K562 (cell line): ENCODE data around the gene CEP89. TPM values are rescaled to one million over a fixed set of nuclear protein-coding genes. Genes with fewer than 3 reads are reported as not detected.
"Not testable (repeated sequence)": the region's sequence is repeated elsewhere in the genome, so short reads cannot be mapped to it uniquely, and the experiment has no call there.

Experiments
- ATAC-seq: fragments of 200-7000 bp; cut with Tn5 transposase; 3 replicates; pipeline ENCODE4 v1.9.1; 2020; ENCODE audit warnings: moderate library complexity
- BruUV-seq: library from RNA; stranded (reverse); fragments of 400-500 nt; replicated peaks from 2 replicates; lab custom pipeline; 2021; lab: Mats Ljungman, UMichigan
- CTCF ChIA-PET: fragments of 300-600 bp; formaldehyde crosslinking; extraction: SDS; loops from one replicate; lab custom pipeline; 2021; ENCODE audit warnings: low intra/inter-chr PET ratio; lab: Yijun Ruan, JAX
- POLR2A ChIA-PET: fragments of 300-600, 350-650 bp; sonication (Branson Sonifier 250); formaldehyde crosslinking; extraction: SDS; loops from one replicate; lab custom pipeline; 2021; ENCODE audit warnings: antibody characterized with exemption, inconsistent platforms; lab: Yijun Ruan, JAX
- DNase-seq, 4 experiments: peaks; one replicate each; pipeline versions ENCODE4 v3.0.0 to v3.0.0-alpha.2; 2011 to 2018; ENCODE audit warnings: low spot score in 3 of 4, mixed read lengths in 3 of 4; ENCODE audit errors: extremely low read depth in 1 of 4
- FAIRE-seq: peaks from 2 replicates; lab custom pipeline; 2011; peaks lifted over from hg19 to GRCh38; lab: Jason Lieb, UNC
- H2AFZ ChIP-seq: 2 replicates; pipeline ENCODE4 v1.6.0; 2011; ENCODE audit warnings: low read depth, low read length, control low read depth, inconsistent platforms
- H3K27ac ChIP-seq: fragments of 200-600 bp; 3 replicates; pipeline ENCODE4 v1.8.0; 2011; ENCODE audit warnings: low read depth, mild to moderate bottlenecking, control low read depth, inconsistent platforms, low read length, moderate library complexity, mixed read lengths; ENCODE audit errors: extremely low read depth
- H3K27me3 ChIP-seq, 2 experiments: fragments of 300-600 bp in 1 of 2; 2 replicates in 1 of 2; 3 replicates in 1 of 2; pipeline versions ENCODE4 v1.6.0 to v1.8.0; 2011; ENCODE audit warnings: inconsistent platforms in 2 of 2, low read length in 2 of 2, mild to moderate bottlenecking in 1 of 2, mixed read lengths in 1 of 2, moderate library complexity in 1 of 2; ENCODE audit not compliant: control insufficient read depth in 2 of 2, insufficient read depth in 2 of 2
- H3K36me3 ChIP-seq: fragments of 300-600 bp; 3 replicates; pipeline ENCODE4 v1.8.0; 2011; ENCODE audit warnings: mild to moderate bottlenecking, low read length, inconsistent platforms; ENCODE audit not compliant: control insufficient read depth, insufficient read depth
- H3K4me1 ChIP-seq, 2 experiments: fragments of 200-600 bp in 1 of 2; replicated peaks in 1 of 2; 2 replicates in 1 of 2; 3 replicates in 1 of 2; pipeline versions ENCODE4 v1.5.1 to v1.8.0; 2011; ENCODE audit warnings: inconsistent platforms in 2 of 2, low read length in 2 of 2, mild to moderate bottlenecking in 1 of 2, mixed read lengths in 1 of 2, moderate library complexity in 1 of 2; ENCODE audit not compliant: control insufficient read depth in 2 of 2, insufficient read depth in 2 of 2
- H3K4me2 ChIP-seq: 2 replicates; pipeline ENCODE4 v1.6.1; 2011; ENCODE audit warnings: low read length, control low read depth, inconsistent platforms, mixed read lengths; ENCODE audit not compliant: insufficient read depth
- H3K4me3 ChIP-seq: fragments of 200-600 bp; sonication (generic), shearing (Covaris generic); 2 replicates; pipeline ENCODE4 v1.5.1; 2016; ENCODE audit warnings: control low read depth, inconsistent platforms
- H3K79me2 ChIP-seq: fragments of 200-600 bp; 3 replicates; pipeline ENCODE4 v1.8.0; 2011; ENCODE audit warnings: low read length, inconsistent platforms; ENCODE audit not compliant: control insufficient read depth, insufficient read depth
- H3K9ac ChIP-seq, 2 experiments: 2 replicates each; pipeline versions ENCODE4 v1.6.0 to v1.6.1; 2011; ENCODE audit warnings: low read depth in 2 of 2, low read length in 2 of 2, control low read depth in 1 of 2, inconsistent platforms in 1 of 2, mild to moderate bottlenecking in 1 of 2, mixed read lengths in 1 of 2; ENCODE audit not compliant: insufficient read depth in 1 of 2
- H3K9me1 ChIP-seq: one replicate; pipeline ENCODE4 v1.6.0; 2011; ENCODE audit warnings: inconsistent platforms, mild to moderate bottlenecking, low read length, moderate library complexity; ENCODE audit not compliant: control insufficient read depth, insufficient read depth
- H3K9me3 ChIP-seq: replicated peaks from 2 replicates; pipeline ENCODE4 v1.5.1; 2011; ENCODE audit warnings: low read depth, low read length, inconsistent platforms; ENCODE audit not compliant: control insufficient read depth, insufficient read depth
- H4K20me1 ChIP-seq: replicated peaks from 2 replicates; pipeline ENCODE4 v1.6.1; 2011; ENCODE audit warnings: low read length, inconsistent platforms, mixed read lengths; ENCODE audit not compliant: control insufficient read depth, insufficient read depth
- ESRRA ChIP-seq: fragments of 450-650 bp; IDR thresholded peaks from 2 replicates; pipeline ENCODE4 v1.6.1; 2014; ENCODE audit warnings: low read depth, mild to moderate bottlenecking, moderate library complexity, borderline replicate concordance
- ILF3 ChIP-seq: fragments of 450-650 bp; IDR thresholded peaks from 2 replicates; pipeline ENCODE4 v1.6.1; 2018; ENCODE audit warnings: antibody characterized with exemption, mild to moderate bottlenecking, moderate library complexity, borderline replicate concordance
- MBD1 ChIP-seq: fragments of 250-450 bp; sonication (Bioruptor Pico); IDR thresholded peaks from 2 replicates; pipeline ENCODE4 v1.8.0; 2022; ENCODE audit warnings: inconsistent platforms
- SMC3 ChIP-seq: conservative IDR thresholded peaks from 2 replicates; pipeline ENCODE4 v1.6.1; 2011; ENCODE audit warnings: low read depth, low read length, improper control_type of control experiment; ENCODE audit not compliant: insufficient read depth
- TEAD2 ChIP-seq: fragments of 450-650 bp; IDR thresholded peaks from 2 replicates; pipeline ENCODE4 v1.6.1; 2016; ENCODE audit warnings: missing genetic modification characterization, control low read depth, missing compliant biosample characterization
- ZNF174 ChIP-seq: fragments of 250-450 bp; sonication (Bioruptor Pico); IDR thresholded peaks from 2 replicates; pipeline ENCODE4 v1.4.0; 2020; ENCODE audit warnings: mild to moderate bottlenecking
- WGBS: fragments of 100-300 bp; shearing (Covaris generic); methylation state at CpG from one replicate; pipeline ENCODE4 v1.1.6; 2016; ENCODE audit warnings: low coverage, mixed read lengths; ENCODE audit not compliant: insufficient coverage; ENCODE audit errors: missing lambda C conversion rate; 5-methylcytosine and 5-hydroxymethylcytosine counted together
- in situ Hi-C: fragments of 300-500 bp; cut with MboI; formaldehyde crosslinking; loops from 4 replicates; pipeline ENCODE4 v1.15.0; 2018; ENCODE audit warnings: inconsistent platforms, mixed read lengths
- intact Hi-C: fragments of 100-400 bp; cut with micrococcal nuclease; formaldehyde crosslinking; loops from 2 replicates; pipeline ENCODE4 v1.14.2; 2022
- polyA plus RNA-seq, 8 experiments: library from polyadenylated mRNA; depleted of rRNA in 4 of 8; stranded (reverse) in 5 of 8; unstranded in 3 of 8; fragments of >200 nt; fragmentation: Nextera tagmentation in 2 of 8; fragmentation: Illumina TruSeq in 1 of 8; extraction: Ambion mirVana in 2 of 8; extraction: Trizol in 1 of 8; gene quantifications; 2 replicates each; pipeline versions ENCODE4 v1.2.1 to v1.2.3, GENCODE V29; 2011 to 2014; ENCODE audit warnings: inconsistent platforms in 1 of 8, missing spikeins in 1 of 8
- total RNA-seq, 7 experiments: library from RNA; depleted of rRNA in 6 of 7; stranded (reverse); fragments of >200 nt in 6 of 7; fragmentation: Illumina TruSeq in 2 of 7; extraction: Trizol in 2 of 7; gene quantifications; 2 replicates each; pipeline versions ENCODE4 v1.2.1 to v1.2.3, GENCODE V29; 2011 to 2021; ENCODE audit warnings: low replicate concordance in 1 of 7
- TF ChIP-seq, protein P1 (sequence below), 3 experiments: IDR thresholded peaks in 2 of 3; conservative IDR thresholded peaks in 1 of 3; 2 replicates each; pipeline ENCODE4 v1.5.1; 2011 to 2012; ENCODE audit warnings: low read length in 3 of 3, mild to moderate bottlenecking in 3 of 3, control low read depth in 2 of 3, improper control_type of control experiment in 1 of 3, inconsistent platforms in 1 of 3, low read depth in 1 of 3, mixed read lengths in 1 of 3, moderate library complexity in 1 of 3; ENCODE audit not compliant: insufficient read depth in 2 of 3

The CEP89 gene
- total and polyA plus RNA-seq, 9 of the 15 experiments (the other 6 are each of a cell fraction or from before 2014, with no cell fraction given), result 5.5 to 15.0 (median 7.2) TPM

DNA sequence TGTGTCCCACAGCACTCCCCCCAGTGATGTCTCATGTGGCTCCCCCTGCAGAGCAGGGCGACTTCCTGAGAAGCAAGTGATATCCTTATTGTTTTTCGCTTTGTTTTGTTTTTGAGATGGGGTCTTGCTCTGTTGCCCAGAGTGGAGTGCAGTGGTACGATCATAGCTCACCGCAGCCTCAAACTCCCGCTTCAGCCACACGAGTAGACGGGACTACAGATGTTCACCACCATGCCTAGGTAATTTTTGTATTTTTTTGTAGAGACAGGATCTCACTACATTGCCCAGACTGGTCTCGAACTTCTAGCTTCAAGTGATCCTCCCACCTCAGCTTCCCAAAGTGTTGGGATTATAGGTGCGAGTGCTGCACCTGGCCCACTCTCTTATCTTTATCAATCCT is 5.0 kb downstream of the CEP89 start (continued):
- TF ChIP-seq MBD1, result no peak
- TF ChIP-seq ILF3, result no peak
- no peak for TF ChIP-seq ZNF174 (CRISPR knock-in tag)
- TF ChIP-seq SMC3, result no peak

GRCh38 chr19:32945260-32945659 is 26.5 kb downstream of the CEP89 start:
- Histone ChIP-seq H3K9ac (no peak overlapping the region), H3K27ac (no peak overlapping the region), H3K9me3 (no peaks in the 10 kb centered on the region), H4K20me1 (no peaks in the 10 kb centered on the region), H3K9me1 (no peaks in the 10 kb centered on the region), H2AFZ (no peak overlapping the region), H3K4me1 (no peaks in the 10 kb centered on the region), H3K4me3 (no peak overlapping the region), H3K36me3 (no peaks in the 10 kb centered on the region), H3K4me2 (no peak overlapping the region), H3K79me2 (no peaks in the 10 kb centered on the region), H3K27me3 (no peaks in the 10 kb centered on the region; a peak in 1 of 5 replicates)
- intact Hi-C loops, result no loop called here
- FAIRE-seq, result no peak
- BruUV-seq, result no TSS peak
- no peak for DNase-seq
- in situ Hi-C loops, result no loop called here
- TF ChIP-seq ESRRA (no peak), TEAD2 (tag) (no peak)
- TF ChIP-seq, protein P1, sequence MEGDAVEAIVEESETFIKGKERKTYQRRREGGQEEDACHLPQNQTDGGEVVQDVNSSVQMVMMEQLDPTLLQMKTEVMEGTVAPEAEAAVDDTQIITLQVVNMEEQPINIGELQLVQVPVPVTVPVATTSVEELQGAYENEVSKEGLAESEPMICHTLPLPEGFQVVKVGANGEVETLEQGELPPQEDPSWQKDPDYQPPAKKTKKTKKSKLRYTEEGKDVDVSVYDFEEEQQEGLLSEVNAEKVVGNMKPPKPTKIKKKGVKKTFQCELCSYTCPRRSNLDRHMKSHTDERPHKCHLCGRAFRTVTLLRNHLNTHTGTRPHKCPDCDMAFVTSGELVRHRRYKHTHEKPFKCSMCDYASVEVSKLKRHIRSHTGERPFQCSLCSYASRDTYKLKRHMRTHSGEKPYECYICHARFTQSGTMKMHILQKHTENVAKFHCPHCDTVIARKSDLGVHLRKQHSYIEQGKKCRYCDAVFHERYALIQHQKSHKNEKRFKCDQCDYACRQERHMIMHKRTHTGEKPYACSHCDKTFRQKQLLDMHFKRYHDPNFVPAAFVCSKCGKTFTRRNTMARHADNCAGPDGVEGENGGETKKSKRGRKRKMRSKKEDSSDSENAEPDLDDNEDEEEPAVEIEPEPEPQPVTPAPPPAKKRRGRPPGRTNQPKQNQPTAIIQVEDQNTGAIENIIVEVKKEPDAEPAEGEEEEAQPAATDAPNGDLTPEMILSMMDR (IDR thresholded peaks at IDR 0.05 in 2 of 3, conservative IDR thresholded peaks at IDR 0.05 in 1 of 3; ENCODE audit: insufficient read depth in 2 of 3, low read depth in 1 of 3, low read length in 3 of 3), result peak in 2 of 3 experiments; percentile 10 to 29; a peak in 3 of 6 replicates
- POLR2A ChIA-PET, result interaction anchor here (0.6 to 1.2 kb wide), 2 partner anchors 13 to 482 kb away, joined by 3 to 4 read pairs; no protein-coding TSS in a partner anchor
- ATAC-seq, result peak; percentile 47; the same call in 1 of the 3 replicates
- WGBS, result 19% methylated on average over 3 of the region's 3 CpGs
- CTCF ChIA-PET, result no interaction called here

- H3K36me3 ChIP-seq, intact Hi-C loops, DNase-seq, H3K9me1 ChIP-seq, H3K4me2 ChIP-seq, H4K20me1 ChIP-seq, H3K9ac ChIP-seq, H2AFZ ChIP-seq, in situ Hi-C loops, H3K79me2 ChIP-seq, H3K27ac ChIP-seq, CTCF ChIA-PET, H3K27me3 ChIP-seq, FAIRE-seq, ATAC-seq, H3K4me1 ChIP-seq, H3K4me3 ChIP-seq, BruUV-seq, H3K9me3 ChIP-seq: not testable (repeated sequence)
- POLR2A ChIA-PET, result interaction anchor here (0.6 to 1.4 kb wide), 2 partner anchors 11 to 12 kb away, joined by 4 read pairs; no protein-coding TSS in a partner anchor
- 33% methylated on average over 5 of the region's 5 CpGs for WGBS
Observed at GRCh38 chr19:32941273-32941672, 30.5 kb downstream of the CEP89 start.
